MCF 10A (cell line): ENCODE data around the gene HLA-DOA. TPM values are rescaled to one million over a fixed set of nuclear protein-coding genes. Genes with fewer than 3 reads are reported as not detected.

ENCODE experiments used
- BruUV-seq: library from RNA; stranded (reverse); fragments of 400-500 nt; replicated peaks from 2 replicates; lab custom pipeline; 2021; lab: Mats Ljungman, UMichigan
- CTCF ChIA-PET: fragments of 300-600 bp; sonication (Branson Sonifier 250); formaldehyde crosslinking; extraction: SDS; loops from one replicate; lab custom pipeline; 2021; ENCODE audit warnings: antibody characterized with exemption, inconsistent platforms; lab: Yijun Ruan, JAX
- POLR2A ChIA-PET: fragments of 300-600, 350-650 bp; sonication (Branson Sonifier 250); formaldehyde crosslinking; extraction: SDS; loops from one replicate; lab custom pipeline; 2020; ENCODE audit warnings: antibody characterized with exemption, inconsistent platforms; lab: Yijun Ruan, JAX
- DNase-seq: peaks from one replicate; pipeline ENCODE4 v3.0.0-alpha.2; 2018; ENCODE audit not compliant: unreplicated experiment
- H3K27ac Mint-ChIP-seq: one replicate; pipeline ENCODE4 v1.8.0; 2022; ENCODE audit warnings: mild to moderate bottlenecking, low read depth, mixed read lengths; ENCODE audit not compliant: unreplicated experiment
- H3K27me3 Mint-ChIP-seq: one replicate; pipeline ENCODE4 v1.8.0; 2022; ENCODE audit warnings: mixed read lengths; ENCODE audit not compliant: insufficient read depth, unreplicated experiment
- H3K36me3 Mint-ChIP-seq: one replicate; pipeline ENCODE4 v1.8.0; 2022; ENCODE audit warnings: mild to moderate bottlenecking, moderate library complexity, mixed read lengths; ENCODE audit not compliant: insufficient read depth, unreplicated experiment
- H3K4me1 Mint-ChIP-seq: one replicate; pipeline ENCODE4 v1.8.0; 2022; ENCODE audit warnings: mixed read lengths; ENCODE audit not compliant: insufficient read depth, unreplicated experiment
- H3K4me3 Mint-ChIP-seq: one replicate; pipeline ENCODE4 v1.8.0; 2022; ENCODE audit warnings: mild to moderate bottlenecking, moderate library complexity, mixed read lengths; ENCODE audit not compliant: unreplicated experiment
- H3K9me3 Mint-ChIP-seq: one replicate; pipeline ENCODE4 v1.8.0; 2022; ENCODE audit warnings: mixed read lengths; ENCODE audit not compliant: unreplicated experiment
- CTCF ChIP-seq: fragments of 200-600 bp; IDR thresholded peaks from one replicate; pipeline ENCODE4 v1.8.0; 2022; ENCODE audit warnings: antibody characterized with exemption, mild to moderate bottlenecking; ENCODE audit not compliant: unreplicated experiment
- intact Hi-C: fragments of 100-400 bp; cut with micrococcal nuclease; formaldehyde crosslinking; loops from 2 replicates; pipeline ENCODE4 v1.14.1; 2022
- total RNA-seq: library from RNA; stranded (reverse); gene quantifications from 2 replicates; pipeline ENCODE4 v1.2.3, GENCODE V29; 2022

The HLA-DOA gene
- total RNA-seq, 1 experiment from 2014 or later, result not detected

GRCh38 chr6:32980488-32981038 lies 28.8 kb downstream of the HLA-DOA start:
- no peak for DNase-seq
- no peaks in the 10 kb centered on the region for H3K27me3 Mint-ChIP-seq
- TSS peak; percentile 1 for BruUV-seq

GRCh38 chr6:32979720-32980487 lies 29.5 kb downstream of the HLA-DOA start:
- peaks cover 83% of the 10 kb centered on the region for H3K36me3 Mint-ChIP-seq
- no peak for TF ChIP-seq CTCF

More at GRCh38 chr6:32980488-32981038, 28.8 kb downstream of the HLA-DOA start:
- H3K4me1 Mint-ChIP-seq, result peaks cover 43% of the 10 kb centered on the region
- H3K9me3 Mint-ChIP-seq, result no peaks in the 10 kb centered on the region
- POLR2A ChIA-PET, result interaction anchor here (0.6 to 12.1 kb wide), 5 partner anchors 9 to 95 kb away, joined by 3 to 245 read pairs (median 4); partner anchors contain the start of gene BRD2
- intact Hi-C loops, result no loop called here
- no peak overlapping the region for H3K27ac Mint-ChIP-seq
- peaks cover 76% of the 10 kb centered on the region for H3K36me3 Mint-ChIP-seq
- TF ChIP-seq CTCF, result no peak
- CTCF ChIA-PET, result interaction anchor here (0.7 to 3.2 kb wide), 5 partner anchors 14 to 98 kb away, joined by 3 to 23 read pairs (median 7); partner anchors contain the start of gene HLA-DMA
- H3K4me3 Mint-ChIP-seq, result no peak overlapping the region

GRCh38 chr6:32977953-32978324 lies 31.5 kb downstream of the HLA-DOA start:
- H3K4me3 Mint-ChIP-seq, result peak overlapping the region; percentile 40
- DNase-seq, result no peak
- no peak overlapping the region for H3K27ac Mint-ChIP-seq
- no peak for TF ChIP-seq CTCF
- no TSS peak for BruUV-seq
- no peaks in the 10 kb centered on the region for H3K27me3 Mint-ChIP-seq
- H3K36me3 Mint-ChIP-seq, result peaks cover 100% of the 10 kb centered on the region
- ChIA-PET CTCF (interaction anchor here (0.5 to 1.8 kb wide), 6 partner anchors 10 to 125 kb away, joined by 3 to 7 read pairs (median 6); partner anchors contain the start of genes HLA-DMA and TAP1), POLR2A (interaction anchor here (0.9 to 1.2 kb wide), 4 partner anchors 9 to 92 kb away, joined by 3 to 5 read pairs (median 3); partner anchors contain the start of gene BRD2)
- intact Hi-C loops, result no loop called here
- H3K4me1 Mint-ChIP-seq, result peaks cover 40% of the 10 kb centered on the region
- no peaks in the 10 kb centered on the region for H3K9me3 Mint-ChIP-seq

More at GRCh38 chr6:32979720-32980487, 29.5 kb downstream of the HLA-DOA start:
- Mint-ChIP-seq H3K9me3 (no peaks in the 10 kb centered on the region), H3K27ac (no peak overlapping the region), H3K27me3 (no peaks in the 10 kb centered on the region), H3K4me1 (peaks cover 49% of the 10 kb centered on the region), H3K4me3 (no peak overlapping the region)
- POLR2A ChIA-PET, result interaction anchor here (0.6 to 12.1 kb wide), 5 partner anchors 8 to 94 kb away, joined by 3 to 245 read pairs (median 4); partner anchors contain the start of gene BRD2
- BruUV-seq, result no TSS peak
- DNase-seq, result no peak
- CTCF ChIA-PET, result interaction anchor here (0.7 to 3.2 kb wide), 5 partner anchors 14 to 97 kb away, joined by 3 to 23 read pairs (median 7); partner anchors contain the start of gene HLA-DMA
- intact Hi-C loops, result no loop called here
